Vagina (tissue), 2 donors: Measurements from ENCODE around the gene ANKRD60. TPM values are rescaled to one million over a fixed set of nuclear protein-coding genes. Genes with fewer than 3 reads are reported as not detected.
A peak's percentile ranks its signal among the peaks of the same experiment; 100 is the strongest.

ENCODE experiments used
- DNase-seq, 2 donors: peaks; one replicate each; pipeline ENCODE4 v3.0.0-alpha.2; 2017; ENCODE audit errors: extremely low spot score in 2 of 2
- H3K27ac ChIP-seq: fragments of 200-600 bp; sonication (generic); one replicate; pipeline ENCODE4 v1.5.1; 2019
- H3K27me3 ChIP-seq: fragments of 200-600 bp; sonication (generic); one replicate; pipeline ENCODE4 v1.5.1; 2019
- H3K36me3 ChIP-seq, 2 donors: fragments of 200-600 bp; sonication (generic); one replicate each; pipeline ENCODE4 v1.5.1; 2017 to 2019
- H3K4me1 ChIP-seq: fragments of 200-600 bp; sonication (generic); one replicate; pipeline ENCODE4 v1.5.1; 2019
- H3K4me3 ChIP-seq, 2 donors: fragments of 200-600 bp; sonication (generic); 1 replicate in 1 of 2; 2 replicates in 1 of 2; pipeline ENCODE4 v1.5.1; 2016 to 2019
- H3K9me3 ChIP-seq: fragments of 200-600 bp; sonication (generic); one replicate; pipeline ENCODE4 v1.5.1; 2019
- POLR2A ChIP-seq, 2 donors: fragments of 450-650 bp; IDR thresholded peaks; one replicate each; pipeline ENCODE4 v1.6.1; 2017; ENCODE audit warnings: antibody characterized with exemption in 2 of 2, mild to moderate bottlenecking in 2 of 2, moderate library complexity in 2 of 2
- POLR2AphosphoS5 ChIP-seq, 2 donors: sonication (generic); formaldehyde crosslinking; IDR thresholded peaks; one replicate each; pipeline ENCODE4 v1.9.0; 2017; ENCODE audit warnings: antibody characterized with exemption in 2 of 2, mild to moderate bottlenecking in 2 of 2, low read depth in 1 of 2; ENCODE audit not compliant: insufficient read depth in 1 of 2
- intact Hi-C: fragments of 100-400 bp; cut with DNase I; formaldehyde crosslinking; loops from one replicate; pipeline ENCODE4 v1.15.1; 2023
- total RNA-seq: library from RNA; depleted of rRNA; stranded (reverse); fragments of >200 nt; gene quantifications from one replicate; pipeline ENCODE4 v1.2.3, GENCODE V29; 2016
- TF ChIP-seq, protein P1 (sequence below), 3 experiments: fragments of 450-650 bp in 2 of 3; fragments of 200-600 bp in 1 of 3; sonication (generic) in 1 of 3; IDR thresholded peaks; one replicate each; pipeline ENCODE4 v1.5.1; 2017 to 2019; ENCODE audit warnings: antibody characterized with exemption in 3 of 3, mild to moderate bottlenecking in 2 of 3, moderate library complexity in 2 of 3

ANKRD60 gene
- total RNA-seq, 1 donor from 2014 or later = not detected

DNA sequence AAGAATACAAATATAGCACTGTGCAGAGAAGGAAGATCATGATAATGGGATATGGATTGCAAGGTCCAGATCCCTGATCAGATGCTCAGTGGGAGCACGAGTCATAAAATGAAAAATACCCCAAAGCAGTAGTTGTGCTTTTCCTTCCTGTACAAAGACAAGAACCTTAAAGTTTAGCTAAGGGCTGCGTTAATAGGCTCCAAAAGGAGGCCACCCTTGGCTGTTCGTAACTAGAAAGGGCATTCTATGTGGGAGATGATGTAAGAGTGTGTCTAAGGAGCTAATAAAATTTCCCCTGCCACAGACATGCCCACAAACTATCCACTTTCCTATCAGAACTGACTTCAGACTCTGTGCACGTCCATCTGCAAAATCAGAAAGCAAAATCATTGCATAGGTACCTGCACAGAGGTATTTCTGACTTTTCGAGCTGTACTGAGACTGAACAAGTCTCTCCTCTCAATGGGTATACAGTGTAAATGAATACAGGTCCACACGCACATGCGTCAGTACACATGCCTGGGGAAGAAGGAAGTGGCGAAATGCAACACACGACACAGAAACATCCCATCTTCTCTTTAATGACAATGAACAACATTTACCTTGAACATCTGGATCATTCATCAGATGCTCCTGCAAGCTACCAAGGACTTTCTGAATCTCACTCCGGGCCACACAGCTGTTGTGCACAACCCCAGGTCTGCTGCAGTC lies 16.9 kb upstream of the ANKRD60 start:
- no peaks in the 10 kb centered on the region for H3K9me3 ChIP-seq
- no peak for DNase-seq
- intact Hi-C loops = loop anchor here (10.0 kb wide), 1 partner anchor 59 kb away; the partner anchor contains the start of gene RAB22A
- no peak overlapping the region for H3K27ac ChIP-seq
- no peaks in the 10 kb centered on the region for H3K4me1 ChIP-seq
- H3K4me3 ChIP-seq = no peak overlapping the region
- peaks cover 0 to 43% of the 10 kb centered on the region in 2 donors for H3K36me3 ChIP-seq
- TF ChIP-seq POLR2AphosphoS5 (IDR thresholded peaks at IDR 0.05; ENCODE audit: insufficient read depth in 1 of 2, low read depth in 1 of 2) = no peak
- TF ChIP-seq, protein P1, sequence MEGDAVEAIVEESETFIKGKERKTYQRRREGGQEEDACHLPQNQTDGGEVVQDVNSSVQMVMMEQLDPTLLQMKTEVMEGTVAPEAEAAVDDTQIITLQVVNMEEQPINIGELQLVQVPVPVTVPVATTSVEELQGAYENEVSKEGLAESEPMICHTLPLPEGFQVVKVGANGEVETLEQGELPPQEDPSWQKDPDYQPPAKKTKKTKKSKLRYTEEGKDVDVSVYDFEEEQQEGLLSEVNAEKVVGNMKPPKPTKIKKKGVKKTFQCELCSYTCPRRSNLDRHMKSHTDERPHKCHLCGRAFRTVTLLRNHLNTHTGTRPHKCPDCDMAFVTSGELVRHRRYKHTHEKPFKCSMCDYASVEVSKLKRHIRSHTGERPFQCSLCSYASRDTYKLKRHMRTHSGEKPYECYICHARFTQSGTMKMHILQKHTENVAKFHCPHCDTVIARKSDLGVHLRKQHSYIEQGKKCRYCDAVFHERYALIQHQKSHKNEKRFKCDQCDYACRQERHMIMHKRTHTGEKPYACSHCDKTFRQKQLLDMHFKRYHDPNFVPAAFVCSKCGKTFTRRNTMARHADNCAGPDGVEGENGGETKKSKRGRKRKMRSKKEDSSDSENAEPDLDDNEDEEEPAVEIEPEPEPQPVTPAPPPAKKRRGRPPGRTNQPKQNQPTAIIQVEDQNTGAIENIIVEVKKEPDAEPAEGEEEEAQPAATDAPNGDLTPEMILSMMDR (IDR thresholded peaks at IDR 0.05) = no peak
- no peak for TF ChIP-seq POLR2A (IDR thresholded peaks at IDR 0.05)
- H3K27me3 ChIP-seq = no peaks in the 10 kb centered on the region

DNA sequence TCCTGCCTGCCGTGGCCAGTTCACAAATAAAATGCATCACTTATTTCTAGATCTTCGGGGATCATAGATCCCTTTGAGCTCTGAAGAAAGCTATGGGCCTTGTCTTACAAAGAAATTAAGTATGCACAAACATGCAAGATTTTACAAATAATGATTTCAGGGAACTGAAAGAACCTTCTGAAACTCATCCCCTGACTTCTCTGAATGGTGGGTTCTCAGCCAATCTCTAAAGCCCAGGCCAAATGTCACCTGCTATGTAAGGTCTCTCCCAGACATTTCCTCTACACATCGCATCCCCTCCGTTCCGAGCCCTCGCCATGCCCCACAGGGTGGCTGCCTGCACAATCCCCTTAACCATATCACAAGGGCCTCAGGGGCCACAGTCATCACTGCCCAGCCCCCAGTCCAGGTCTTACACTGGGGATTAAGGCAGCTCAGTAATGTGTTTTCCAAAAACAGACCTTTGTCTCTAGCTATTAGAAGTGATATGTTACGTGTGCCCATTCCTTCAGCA lies 16.1 kb upstream of the ANKRD60 start:
- TF ChIP-seq POLR2A (IDR thresholded peaks at IDR 0.05) (no peak), POLR2AphosphoS5 (IDR thresholded peaks at IDR 0.05; ENCODE audit: insufficient read depth in 1 of 2, low read depth in 1 of 2) (no peak)
- TF ChIP-seq, protein P1 (IDR thresholded peaks at IDR 0.05) = no peak
- Histone ChIP-seq H3K4me1 (no peaks in the 10 kb centered on the region), H3K27me3 (no peaks in the 10 kb centered on the region), H3K36me3 (peaks cover 0 to 44% of the 10 kb centered on the region in 2 donors), H3K27ac (no peak overlapping the region), H3K4me3 (no peak overlapping the region), H3K9me3 (no peaks in the 10 kb centered on the region)
- no peak for DNase-seq
- intact Hi-C loops = loop anchor here (10.0 kb wide), 1 partner anchor 60 kb away; the partner anchor contains the start of gene RAB22A

DNA sequence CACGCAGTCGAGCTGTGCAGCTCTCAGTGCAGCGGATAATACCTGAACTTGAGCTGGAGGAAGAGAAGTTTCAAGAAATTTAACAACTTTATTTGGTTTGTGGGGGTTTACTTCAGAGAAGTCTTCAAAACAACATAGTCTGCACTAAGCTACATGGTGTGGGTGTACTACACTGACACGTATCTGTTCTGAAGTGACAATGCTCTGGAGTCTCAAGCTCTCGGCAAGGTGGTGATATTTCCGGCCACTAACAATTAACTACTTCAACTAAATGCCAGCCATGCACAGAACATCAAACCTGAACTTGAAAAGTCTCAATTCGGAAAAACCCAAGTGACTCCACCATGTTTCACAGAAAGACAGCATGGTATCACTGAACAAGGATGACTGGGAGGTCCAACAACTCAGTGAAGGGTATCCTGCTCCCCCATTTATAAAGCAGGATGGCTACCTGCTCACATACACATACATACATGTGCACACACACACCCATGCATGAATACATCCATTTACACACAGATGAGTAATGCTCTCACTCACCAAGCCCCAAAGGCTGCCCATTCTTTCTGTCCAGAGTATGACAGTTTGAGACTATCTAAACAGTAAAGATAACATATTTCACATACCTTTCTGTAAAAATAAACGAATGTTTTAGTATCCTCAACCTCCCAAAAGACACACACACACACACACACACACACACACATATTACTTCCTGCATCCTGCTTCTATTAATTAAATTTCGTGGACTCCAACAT lies 15.4 kb upstream of the ANKRD60 start:
- TF ChIP-seq POLR2A (IDR thresholded peaks at IDR 0.05) (no peak), POLR2AphosphoS5 (IDR thresholded peaks at IDR 0.05; ENCODE audit: insufficient read depth in 1 of 2, low read depth in 1 of 2) (no peak)
- TF ChIP-seq, protein P1 (IDR thresholded peaks at IDR 0.05) = no peak
- DNase-seq = no peak
- Histone ChIP-seq H3K9me3 (no peaks in the 10 kb centered on the region), H3K36me3 (peaks cover 0 to 51% of the 10 kb centered on the region in 2 donors), H3K27me3 (no peaks in the 10 kb centered on the region), H3K4me1 (no peaks in the 10 kb centered on the region), H3K4me3 (no peak overlapping the region), H3K27ac (no peak overlapping the region)
- intact Hi-C loops = loop anchor here (10.0 kb wide), 1 partner anchor 61 kb away; the partner anchor contains the start of gene RAB22A

DNA sequence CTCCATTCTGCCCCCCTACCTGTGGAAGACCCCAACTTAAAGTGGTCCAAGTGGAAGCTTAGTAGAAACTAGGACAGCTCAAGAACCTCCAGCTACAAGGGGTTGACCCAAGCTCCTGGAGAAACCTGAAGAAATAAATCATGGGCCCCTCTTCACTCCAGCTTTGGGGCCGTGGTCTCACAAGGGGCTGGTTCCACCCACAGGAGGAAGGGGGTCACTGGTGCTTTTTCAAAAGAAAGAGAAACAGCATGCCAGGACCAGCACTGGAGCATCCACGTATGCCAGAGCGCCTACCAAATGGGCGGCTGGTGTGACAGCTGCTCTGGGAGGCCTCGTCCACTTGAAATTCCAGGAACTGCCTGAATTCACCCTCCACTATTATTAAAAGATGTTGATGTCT lies 14.4 kb upstream of the ANKRD60 start:
- Histone ChIP-seq H3K36me3 (peaks cover 0 to 51% of the 10 kb centered on the region in 2 donors), H3K4me3 (no peak overlapping the region), H3K27ac (no peak overlapping the region), H3K9me3 (no peaks in the 10 kb centered on the region), H3K4me1 (no peaks in the 10 kb centered on the region), H3K27me3 (no peaks in the 10 kb centered on the region)
- intact Hi-C loops = loop anchor here (10.0 kb wide), 1 partner anchor 62 kb away; the partner anchor contains the start of gene RAB22A
- TF ChIP-seq POLR2AphosphoS5 (IDR thresholded peaks at IDR 0.05; ENCODE audit: insufficient read depth in 1 of 2, low read depth in 1 of 2) = no peak
- TF ChIP-seq, protein P1 (IDR thresholded peaks at IDR 0.05) = no peak
- TF ChIP-seq POLR2A (IDR thresholded peaks at IDR 0.05) = no peak
- DNase-seq = peak in 1 of 2 donors; percentile 40
